H9 (cell line): Measurements from ENCODE around the gene DNAAF6. TPM values are rescaled to one million over a fixed set of nuclear protein-coding genes. Genes with fewer than 3 reads are reported as not detected.

Experiments used
- DNase-seq: peaks from one replicate; pipeline ENCODE4 v3.0.0-alpha.2; 2017
- H2AFZ ChIP-seq: one replicate; pipeline ENCODE4 v1.6.1; 2013; ENCODE audit warnings: mild to moderate bottlenecking, low read length, control low read depth, moderate library complexity
- H2AK5ac ChIP-seq: 2 replicates; pipeline ENCODE4 v1.6.1; 2013; ENCODE audit warnings: low read length, control low read depth, mixed read lengths; ENCODE audit not compliant: insufficient read length
- H2BK120ac ChIP-seq: one replicate; pipeline ENCODE4 v1.6.1; 2013; ENCODE audit warnings: low read depth, mild to moderate bottlenecking, low read length, control low read depth, inconsistent platforms; ENCODE audit not compliant: poor library complexity, severe bottlenecking
- H2BK12ac ChIP-seq: 2 replicates; pipeline ENCODE4 v1.6.1; 2013; ENCODE audit warnings: low read length, control low read depth, mixed read lengths, low read depth; ENCODE audit not compliant: insufficient read length
- H2BK15ac ChIP-seq: 2 replicates; pipeline ENCODE4 v1.6.1; 2013; ENCODE audit warnings: low read depth, low read length, control low read depth
- H2BK20ac ChIP-seq: one replicate; pipeline ENCODE4 v1.6.1; 2013; ENCODE audit warnings: low read depth, mild to moderate bottlenecking, low read length, control low read depth, inconsistent platforms; ENCODE audit not compliant: poor library complexity, severe bottlenecking
- H2BK5ac ChIP-seq: 2 replicates; pipeline ENCODE4 v1.6.1; 2013; ENCODE audit warnings: low read length, control low read depth, mixed read lengths; ENCODE audit not compliant: insufficient read length
- H3K14ac ChIP-seq: 2 replicates; pipeline ENCODE4 v1.6.1; 2013; ENCODE audit warnings: low read length, control low read depth; ENCODE audit not compliant: insufficient read depth
- H3K18ac ChIP-seq: 2 replicates; pipeline ENCODE4 v1.6.1; 2013; ENCODE audit warnings: low read depth, mild to moderate bottlenecking, mixed read lengths, low read length, control low read depth; ENCODE audit not compliant: insufficient read length
- H3K23ac ChIP-seq: 2 replicates; pipeline ENCODE4 v1.6.1; 2013; ENCODE audit warnings: low read length, control low read depth, mixed read lengths, low read depth; ENCODE audit not compliant: insufficient read length
- H3K23me2 ChIP-seq: 2 replicates; pipeline ENCODE4 v1.6.1; 2013; ENCODE audit warnings: low read depth, mild to moderate bottlenecking, mixed read lengths, low read length, control low read depth; ENCODE audit not compliant: insufficient read length, poor library complexity, severe bottlenecking
- H3K27ac ChIP-seq: 2 replicates; pipeline ENCODE4 v1.5.1; 2013; ENCODE audit warnings: low read length, control low read depth, mixed read lengths, low read depth; ENCODE audit not compliant: insufficient read length
- H3K27me3 ChIP-seq: 2 replicates; pipeline ENCODE4 v1.6.1; 2013; ENCODE audit warnings: low read length, control low read depth, inconsistent platforms; ENCODE audit not compliant: insufficient read depth
- H3K4ac ChIP-seq: 2 replicates; pipeline ENCODE4 v1.6.1; 2013; ENCODE audit warnings: low read depth, mild to moderate bottlenecking, control low read depth, inconsistent platforms, low read length, moderate library complexity
- H3K4me1 ChIP-seq: 2 replicates; pipeline ENCODE4 v1.6.1; 2013; ENCODE audit warnings: low read length, control low read depth, inconsistent platforms; ENCODE audit not compliant: insufficient read depth
- H3K4me2 ChIP-seq: 2 replicates; pipeline ENCODE4 v1.6.1; 2013; ENCODE audit warnings: low read length, control low read depth, mixed read lengths; ENCODE audit not compliant: insufficient read length, insufficient read depth
- H3K56ac ChIP-seq: 2 replicates; pipeline ENCODE4 v1.6.1; 2013; ENCODE audit warnings: low read depth, mild to moderate bottlenecking, mixed read lengths, low read length, control low read depth; ENCODE audit not compliant: insufficient read length
- H3K79me1 ChIP-seq: 2 replicates; pipeline ENCODE4 v1.6.1; 2013; ENCODE audit warnings: low read depth, mild to moderate bottlenecking, moderate library complexity, low read length, control low read depth, inconsistent platforms; ENCODE audit not compliant: insufficient read depth, poor library complexity, severe bottlenecking
- H3K79me2 ChIP-seq: 2 replicates; pipeline ENCODE4 v1.6.1; 2013; ENCODE audit warnings: low read length, control low read depth, inconsistent platforms; ENCODE audit not compliant: insufficient read depth
- H3K9ac ChIP-seq: 2 replicates; pipeline ENCODE4 v1.6.1; 2013; ENCODE audit warnings: low read length, control low read depth, mixed read lengths; ENCODE audit not compliant: insufficient read length; ENCODE audit errors: extremely low read depth
- H3K9me3 ChIP-seq: one replicate; pipeline ENCODE4 v1.6.1; 2013; ENCODE audit warnings: low read depth, low read length, inconsistent platforms; ENCODE audit not compliant: control insufficient read depth
- H3T11ph ChIP-seq: one replicate; pipeline ENCODE4 v1.6.1; 2013; ENCODE audit warnings: mild to moderate bottlenecking, low read length, control low read depth, inconsistent platforms
- H4K20me1 ChIP-seq: one replicate; pipeline ENCODE4 v1.6.1; 2013; ENCODE audit not compliant: control insufficient read depth, insufficient read length, insufficient read depth
- H4K5ac ChIP-seq: 2 replicates; pipeline ENCODE4 v1.6.1; 2013; ENCODE audit warnings: low read depth, mild to moderate bottlenecking, mixed read lengths, low read length, control low read depth; ENCODE audit not compliant: insufficient read length
- H4K8ac ChIP-seq: replicated peaks from 2 replicates; pipeline ENCODE4 v1.6.1; 2013; ENCODE audit warnings: low read length, control low read depth, mixed read lengths, low read depth; ENCODE audit not compliant: insufficient read length
- H4K91ac ChIP-seq: 2 replicates; pipeline ENCODE4 v1.6.1; 2013; ENCODE audit warnings: low read depth, mild to moderate bottlenecking, moderate library complexity, mixed read lengths, low read length, control low read depth; ENCODE audit not compliant: insufficient read length
- H3K27ac Mint-ChIP-seq, 3 experiments: 2 replicates in 2 of 3; 3 replicates in 1 of 3; pipeline ENCODE4 v1.8.0; 2020 to 2021; ENCODE audit warnings: mixed read lengths in 3 of 3, mild to moderate bottlenecking in 1 of 3, moderate library complexity in 1 of 3
- H3K27me3 Mint-ChIP-seq: 2 replicates; pipeline ENCODE4 v1.8.0; 2021; ENCODE audit warnings: low read depth, mild to moderate bottlenecking, moderate library complexity, mixed read lengths
- H3K36me3 Mint-ChIP-seq, 3 experiments: 2 replicates in 2 of 3; 3 replicates in 1 of 3; pipeline ENCODE4 v1.8.0; 2020 to 2021; ENCODE audit warnings: low read depth in 3 of 3, mixed read lengths in 3 of 3; ENCODE audit not compliant: insufficient read depth in 1 of 3
- H3K4me1 Mint-ChIP-seq, 2 experiments: 2 replicates each; pipeline ENCODE4 v1.8.0; 2020; ENCODE audit warnings: mixed read lengths in 2 of 2
- H3K4me3 Mint-ChIP-seq, 2 experiments: 2 replicates in 1 of 2; 3 replicates in 1 of 2; pipeline ENCODE4 v1.8.0; 2020 to 2021; ENCODE audit warnings: mild to moderate bottlenecking in 2 of 2, mixed read lengths in 2 of 2, moderate library complexity in 1 of 2
- H3K9me3 Mint-ChIP-seq, 2 experiments: 2 replicates in 1 of 2; 3 replicates in 1 of 2; pipeline ENCODE4 v1.8.0; 2020; ENCODE audit warnings: mild to moderate bottlenecking in 2 of 2, mixed read lengths in 2 of 2, moderate library complexity in 1 of 2
- CTCF ChIP-seq: fragments of 200-600 bp; sonication (generic); conservative IDR thresholded peaks from 3 replicates; pipeline ENCODE4 v1.8.0; 2021; ENCODE audit warnings: antibody characterized with exemption, mild to moderate bottlenecking
- WGBS: extraction: QIAGEN DNeasy Blood & Tissue Kit; methylation state at CpG from one replicate; pipeline ENCODE4 v1.1.7; 2013; ENCODE audit warnings: missing lambda C conversion rate, low lambda C conversion rate, mixed read lengths; ENCODE audit not compliant: insufficient read length; ENCODE audit errors: extremely low coverage; 5-methylcytosine and 5-hydroxymethylcytosine counted together
- total RNA-seq: library from RNA; stranded (reverse); gene quantifications from 2 replicates; pipeline ENCODE4 v1.2.1, GENCODE V29; 2021

Gene DNAAF6
- total RNA-seq, 1 experiment from 2014 or later, result not detected

DNA sequence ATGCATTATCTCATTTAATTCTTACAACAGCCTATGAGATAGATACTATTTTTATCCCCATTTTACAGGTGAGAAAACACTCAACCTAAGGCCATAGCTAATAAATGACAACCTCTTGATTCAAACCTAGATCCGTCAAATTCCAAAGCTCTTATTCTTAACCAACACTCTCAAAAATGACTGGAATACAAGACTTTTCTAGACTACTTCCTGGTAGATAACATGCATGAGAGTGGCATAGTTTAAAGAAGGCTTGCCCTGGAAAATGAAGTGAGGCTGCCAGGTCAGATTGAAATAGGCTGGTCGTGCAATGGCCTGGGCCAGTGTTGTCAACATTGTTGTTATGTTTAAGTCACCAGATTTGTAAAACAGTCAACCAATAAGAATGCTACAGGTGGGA, 86.6 kb downstream of the DNAAF6 start:
- no peak overlapping the region for H3K4ac ChIP-seq
- no peaks in the 10 kb centered on the region for H3K79me2 ChIP-seq
- no peak overlapping the region for H4K5ac ChIP-seq
- peaks cover 0 to 4% (median 2%) of the 10 kb centered on the region in 3 experiments; a peak in 4 of 7 replicates for H3K36me3 Mint-ChIP-seq
- no peak overlapping the region for H3K18ac ChIP-seq
- no peak overlapping the region for H2BK120ac ChIP-seq
- H3K27ac ChIP-seq, result no peak overlapping the region
- no peak overlapping the region for H2BK12ac ChIP-seq
- no peak overlapping the region for H2BK5ac ChIP-seq
- H3K4me1 Mint-ChIP-seq, result peaks cover 8 to 9% of the 10 kb centered on the region in 2 experiments
- no peaks in the 10 kb centered on the region; the same call in 1 of the 2 replicates for H3K27me3 Mint-ChIP-seq
- H2BK20ac ChIP-seq, result no peak overlapping the region
- H3K14ac ChIP-seq, result no peak overlapping the region
- no peak overlapping the region for H2AK5ac ChIP-seq
- peaks cover 2% of the 10 kb centered on the region; the same call in 1 of the 2 replicates for H3K4me1 ChIP-seq
- H3K27ac Mint-ChIP-seq, result no peak overlapping the region
- no peak overlapping the region for H4K8ac ChIP-seq
- H3K23me2 ChIP-seq, result no peaks in the 10 kb centered on the region
- H2BK15ac ChIP-seq, result no peak overlapping the region
- no peak overlapping the region for H3K9ac ChIP-seq
- no peaks in the 10 kb centered on the region for H3K27me3 ChIP-seq
- H3K9me3 ChIP-seq, result no peaks in the 10 kb centered on the region
- no peak overlapping the region for H4K91ac ChIP-seq
- no peaks in the 10 kb centered on the region for H3K79me1 ChIP-seq
- peaks cover 1 to 47% of the 10 kb centered on the region in 2 experiments; a peak in 3 of 5 replicates for H3K9me3 Mint-ChIP-seq
- no peak for TF ChIP-seq CTCF
- H3K4me2 ChIP-seq, result no peak overlapping the region
- DNase-seq, result no peak
- no CpG with 5 or more reads among the region's 2 CpGs for WGBS
- no peak overlapping the region for H3K23ac ChIP-seq
- H3T11ph ChIP-seq, result no peak overlapping the region
- H3K56ac ChIP-seq, result no peak overlapping the region
- no peaks in the 10 kb centered on the region for H4K20me1 ChIP-seq
- H2AFZ ChIP-seq, result no peak overlapping the region
- H3K4me3 Mint-ChIP-seq, result no peak overlapping the region

Other genes with a start within 250 kb of the DNAAF6 start
- gene MORC4, start 206.4 kb upstream of the DNAAF6 start, total RNA-seq, result 3.0 and 4.3 TPM in 2 replicates
- gene RBM41, start 87.8 kb upstream of the DNAAF6 start, total RNA-seq, result 19.4 and 19.6 TPM in 2 replicates
- gene NUP62CL, start 178 bp upstream of the DNAAF6 start, total RNA-seq, result 3.9 and 4.3 TPM in 2 replicates
- gene FRMPD3, start 243.0 kb downstream of the DNAAF6 start, total RNA-seq, result 0.22 and 0.26 TPM in 2 replicates